HG03103 (cell line): ENCODE data around the gene SPATA7.
"Not testable (repeated sequence)": the region's sequence is repeated elsewhere in the genome, so short reads cannot be mapped to it uniquely, and the experiment has no call there.

Experiments
- ATAC-seq: cut with Tn5 transposase; IDR thresholded peaks from one replicate; pipeline ENCODE4 v1.9.1; 2021; ENCODE audit warnings: low read depth; ENCODE audit not compliant: unreplicated experiment

Gene SPATA7, protein sequence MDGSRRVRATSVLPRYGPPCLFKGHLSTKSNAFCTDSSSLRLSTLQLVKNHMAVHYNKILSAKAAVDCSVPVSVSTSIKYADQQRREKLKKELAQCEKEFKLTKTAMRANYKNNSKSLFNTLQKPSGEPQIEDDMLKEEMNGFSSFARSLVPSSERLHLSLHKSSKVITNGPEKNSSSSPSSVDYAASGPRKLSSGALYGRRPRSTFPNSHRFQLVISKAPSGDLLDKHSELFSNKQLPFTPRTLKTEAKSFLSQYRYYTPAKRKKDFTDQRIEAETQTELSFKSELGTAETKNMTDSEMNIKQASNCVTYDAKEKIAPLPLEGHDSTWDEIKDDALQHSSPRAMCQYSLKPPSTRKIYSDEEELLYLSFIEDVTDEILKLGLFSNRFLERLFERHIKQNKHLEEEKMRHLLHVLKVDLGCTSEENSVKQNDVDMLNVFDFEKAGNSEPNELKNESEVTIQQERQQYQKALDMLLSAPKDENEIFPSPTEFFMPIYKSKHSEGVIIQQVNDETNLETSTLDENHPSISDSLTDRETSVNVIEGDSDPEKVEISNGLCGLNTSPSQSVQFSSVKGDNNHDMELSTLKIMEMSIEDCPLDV

GRCh38 chr14:88385212-88386101 is at the start of gene SPATA7:
Gene SPATA7 (plus strand): TSS chr14:88385657. CDS start chr14:88385819, 162 bp downstream.
- peak; percentile 99 for ATAC-seq

DNA sequence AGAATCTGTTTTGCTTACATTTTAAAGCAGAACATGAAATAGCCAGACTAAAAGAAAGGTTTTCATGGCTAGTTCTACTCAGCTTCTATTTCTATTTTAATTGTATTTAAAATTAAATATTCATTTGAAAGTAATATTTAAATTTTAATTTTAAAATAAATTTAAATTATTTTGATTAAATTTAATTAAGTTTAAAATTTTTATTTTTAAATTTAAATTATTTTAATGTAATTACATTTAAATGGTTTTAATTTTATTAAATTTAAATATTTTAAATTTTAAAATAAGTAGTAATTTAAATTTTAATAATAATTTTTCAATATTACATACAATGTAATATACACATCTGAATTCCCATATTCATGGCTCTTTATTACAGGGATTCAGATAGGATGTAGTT is 45.1 kb upstream of the SPATA7 start:
- ATAC-seq = no peak

DNA sequence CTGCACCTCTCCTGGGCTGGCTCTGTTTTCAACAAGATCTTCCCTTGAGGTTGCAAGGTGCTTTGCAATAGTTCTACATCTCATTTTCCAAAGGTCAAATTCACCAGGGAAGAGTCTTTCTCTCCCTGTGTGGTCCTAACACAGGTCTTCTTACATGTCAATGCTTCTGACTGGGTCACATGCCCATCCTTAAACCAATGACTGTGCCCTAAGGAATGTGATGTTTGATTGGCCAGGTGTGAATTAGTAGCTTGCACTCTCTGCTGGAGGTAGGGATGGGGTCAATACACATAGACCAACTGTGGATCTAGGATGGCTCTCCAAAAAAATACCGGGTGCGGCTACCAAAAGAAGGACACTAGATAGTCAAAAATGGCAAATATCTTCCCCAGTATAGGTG is 42.5 kb upstream of the SPATA7 start:
- no peak for ATAC-seq

DNA sequence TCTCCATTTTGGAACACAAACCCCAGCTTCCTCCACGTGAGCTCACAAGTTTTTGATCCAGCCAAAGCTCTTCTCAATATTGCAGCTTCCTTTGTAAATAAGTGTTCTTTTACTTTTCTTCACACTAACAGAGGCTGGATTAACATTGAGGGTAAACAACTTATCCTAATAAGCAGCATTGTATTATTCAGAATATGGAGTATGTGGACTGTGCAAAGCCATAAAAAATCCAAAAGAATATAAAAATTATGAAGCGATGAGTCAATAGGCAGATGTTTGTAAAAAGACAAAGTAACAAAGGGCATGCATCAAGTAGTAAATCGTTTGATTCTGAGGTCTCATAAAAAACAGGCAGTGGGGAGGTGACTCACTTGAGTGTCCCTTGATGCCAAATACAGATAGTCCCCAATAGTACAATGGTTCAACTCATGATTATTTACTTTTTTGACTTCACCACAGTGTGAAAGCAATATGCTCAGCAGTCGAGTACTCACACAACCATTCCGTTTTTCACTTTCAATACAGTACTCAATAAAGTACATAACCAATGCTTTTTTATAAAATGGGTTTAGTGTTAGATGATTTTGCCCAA is 39.3 kb upstream of the SPATA7 start:
- ATAC-seq = no peak

DNA sequence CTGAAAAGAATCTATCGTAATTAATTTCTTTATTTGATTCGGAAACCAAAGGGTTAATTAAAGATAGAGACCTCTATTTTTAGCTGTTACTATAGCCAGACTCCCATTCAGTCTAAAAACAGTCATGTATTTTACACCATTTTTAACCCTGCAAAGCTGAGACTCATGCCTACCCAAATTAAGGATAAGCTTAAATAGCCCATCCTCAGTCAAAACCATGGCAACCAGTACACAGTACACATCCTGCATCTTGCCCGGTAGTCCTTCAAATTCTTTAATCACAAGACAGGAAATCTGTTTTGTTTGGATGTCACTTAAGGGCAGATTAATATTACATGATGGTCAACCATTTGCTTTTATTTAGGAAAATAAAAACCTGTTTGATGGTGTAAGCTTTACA is 36.9 kb upstream of the SPATA7 start:
- no peak for ATAC-seq

GRCh38 chr14:88351966-88352691 is 33.3 kb upstream of the SPATA7 start:
- ATAC-seq = no peak

DNA sequence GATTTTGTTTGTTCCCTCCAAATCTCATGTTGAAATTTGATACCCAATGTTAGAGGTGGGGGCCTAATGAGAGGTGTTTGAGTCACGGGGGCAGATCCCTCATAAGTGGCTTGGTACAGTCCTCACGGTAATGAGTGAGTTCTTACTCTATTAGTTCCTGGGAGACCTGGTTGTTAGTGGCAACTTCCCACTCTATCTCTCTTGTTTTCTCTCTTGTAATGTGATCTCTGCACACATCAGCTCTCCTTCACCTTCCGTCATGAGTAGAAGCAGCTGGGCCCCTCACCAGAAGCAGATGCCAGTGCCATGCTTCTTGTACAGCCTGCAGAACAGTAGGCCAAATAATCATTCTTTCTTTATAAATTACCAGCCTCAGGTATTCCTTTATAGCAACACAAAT is 32.8 kb upstream of the SPATA7 start:
- no peak for ATAC-seq

GRCh38 chr14:88354358-88354757 is 31.1 kb upstream of the SPATA7 start:
- ATAC-seq = no peak

GRCh38 chr14:88359500-88359899 is 26.0 kb upstream of the SPATA7 start:
- no peak for ATAC-seq

GRCh38 chr14:88363644-88364043 is 21.8 kb upstream of the SPATA7 start:
- no peak for ATAC-seq

DNA sequence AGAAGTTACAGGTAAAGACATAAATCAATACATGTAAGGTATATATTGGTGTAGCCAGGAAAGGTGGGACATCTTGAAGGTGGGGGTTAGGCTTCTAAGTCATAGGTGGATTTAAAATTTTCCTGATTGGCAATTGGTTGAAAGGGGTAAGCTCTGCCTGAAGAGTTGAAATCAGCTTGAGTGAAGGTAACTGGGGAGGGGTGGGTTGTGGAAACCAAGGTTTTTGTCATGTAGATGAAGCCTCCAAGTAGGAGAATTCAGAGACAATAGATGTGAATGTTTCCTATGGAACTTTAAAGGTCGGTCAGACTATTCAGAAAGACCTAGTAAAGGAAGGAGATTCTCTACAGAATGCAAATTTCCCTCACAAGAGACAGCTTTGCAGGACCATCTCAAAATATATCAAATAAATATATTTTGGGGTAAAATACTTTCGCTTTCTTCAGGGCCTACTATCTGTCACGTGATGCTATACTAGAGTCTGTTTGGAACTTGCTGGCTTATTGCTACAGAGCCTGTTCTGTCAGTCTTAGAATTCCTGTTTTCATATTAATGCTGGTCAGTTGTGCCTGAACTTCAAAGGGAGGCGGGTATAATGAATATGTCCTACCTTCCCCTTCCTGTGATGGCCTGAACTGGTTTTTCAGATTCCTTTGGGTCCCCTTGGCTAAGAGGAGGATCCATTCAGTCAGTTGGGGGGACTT is 20.6 kb upstream of the SPATA7 start:
- no peak for ATAC-seq

GRCh38 chr14:88369496-88369895 is 16.0 kb upstream of the SPATA7 start:
- ATAC-seq = no peak

DNA sequence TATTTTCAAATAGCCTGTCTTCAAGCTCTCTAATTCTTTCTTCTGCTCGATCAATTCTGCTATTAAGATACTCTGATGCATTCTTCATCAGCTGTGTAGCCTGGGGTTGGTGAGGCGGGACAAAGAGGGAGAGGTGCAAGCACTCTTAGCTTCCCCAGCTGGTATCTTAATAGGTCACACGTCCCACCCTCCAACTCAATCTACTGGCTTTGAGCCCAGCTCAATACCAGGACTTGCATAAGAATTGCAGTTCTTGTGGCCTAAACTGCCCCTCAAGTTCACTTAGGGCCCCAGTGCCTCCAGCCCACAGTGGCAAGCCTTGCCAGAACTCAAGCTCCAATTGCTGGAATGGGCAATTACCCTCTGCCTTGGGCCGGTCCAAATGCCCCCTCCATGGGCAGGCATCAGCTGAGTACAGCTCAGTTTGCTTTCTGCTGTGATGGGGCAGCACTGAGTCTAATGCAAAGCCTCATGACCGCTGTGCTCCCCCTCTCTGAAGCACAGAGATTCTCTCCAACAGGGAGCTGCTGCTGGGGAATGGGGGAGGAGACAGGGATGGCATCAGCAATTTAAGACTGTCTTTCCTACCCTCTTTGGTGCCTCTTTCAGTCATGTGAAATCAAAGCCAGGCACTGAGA is 5.6 kb upstream of the SPATA7 start:
- ATAC-seq = no peak

- no peak for ATAC-seq
These were observed 5.1 kb upstream of the SPATA7 start for GRCh38 chr14:88380405-88380804.

- ATAC-seq = not testable (repeated sequence)
These were observed 3.8 kb upstream of the SPATA7 start for GRCh38 chr14:88381634-88382033.

DNA sequence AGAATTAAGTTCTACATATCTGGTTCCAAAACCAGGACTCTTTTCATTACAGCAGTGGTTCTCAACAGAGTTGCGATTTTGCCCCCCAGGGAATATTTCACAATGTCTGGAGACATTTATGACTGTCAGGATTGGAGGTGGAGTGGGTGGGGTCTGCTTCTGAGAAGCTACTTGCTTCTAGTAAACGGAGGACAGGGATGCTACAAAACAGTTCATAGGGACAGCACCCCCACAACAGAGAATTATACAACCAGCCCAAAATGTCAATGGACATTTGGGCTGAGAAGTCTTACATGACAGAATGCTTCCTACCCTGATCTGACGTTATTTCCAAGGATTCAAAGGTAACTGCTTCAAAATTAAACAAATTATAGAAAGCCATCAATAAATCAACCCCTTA is 739 bp upstream of the SPATA7 start:
- no peak for ATAC-seq

GRCh38 chr14:88386256-88386794 is 868 bp downstream of the SPATA7 start:
- no peak for ATAC-seq

DNA sequence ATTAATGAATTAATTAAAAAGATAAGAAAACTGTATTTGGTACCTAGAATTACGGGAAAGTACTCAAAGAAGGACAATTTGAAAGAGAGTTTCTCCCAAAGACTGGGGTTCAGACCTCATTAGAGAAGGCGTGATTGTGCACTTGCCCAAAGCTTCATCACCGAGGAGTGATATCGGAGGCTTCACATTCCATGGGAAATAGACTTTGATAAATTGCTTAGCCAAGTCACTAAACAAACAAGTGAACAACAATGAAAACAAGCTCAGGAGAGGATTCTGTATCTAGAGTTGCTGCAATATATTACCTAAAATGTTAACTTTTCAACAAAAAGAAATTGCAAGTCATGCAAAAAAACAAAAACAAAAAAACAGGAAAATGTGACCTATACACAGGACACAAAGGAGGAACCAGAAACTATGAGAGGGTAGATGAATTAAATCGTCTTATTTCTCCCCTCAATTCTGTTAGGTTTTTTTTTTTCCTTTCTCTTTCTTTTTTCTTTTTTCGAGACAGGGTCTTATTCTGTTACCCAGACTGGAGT is 3.4 kb downstream of the SPATA7 start:
- no peak for ATAC-seq

DNA sequence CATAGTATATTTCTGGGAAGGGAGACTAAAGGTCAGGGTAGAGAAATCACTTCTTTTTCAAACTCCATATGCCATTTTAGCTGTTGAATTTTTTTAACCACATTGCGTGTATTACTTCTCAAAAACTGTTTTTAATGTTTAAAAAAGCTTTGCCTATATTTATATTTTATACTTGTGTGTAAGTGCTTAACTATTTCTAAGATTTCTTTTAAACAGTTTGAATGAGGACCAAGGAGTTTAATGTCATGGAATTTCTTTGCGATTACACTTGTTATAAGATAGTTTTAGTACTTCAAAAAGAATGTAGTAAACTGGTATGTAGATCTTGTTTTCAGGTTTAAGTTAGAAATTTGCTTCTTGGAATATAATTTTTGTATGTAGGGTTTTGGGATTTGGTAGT is 7.2 kb downstream of the SPATA7 start:
- no peak for ATAC-seq
